ENCODE data around the gene SMARCE1.
A peak's percentile ranks its signal among the peaks of the same experiment; 100 is the strongest.

SMARCE1 gene

DNA sequence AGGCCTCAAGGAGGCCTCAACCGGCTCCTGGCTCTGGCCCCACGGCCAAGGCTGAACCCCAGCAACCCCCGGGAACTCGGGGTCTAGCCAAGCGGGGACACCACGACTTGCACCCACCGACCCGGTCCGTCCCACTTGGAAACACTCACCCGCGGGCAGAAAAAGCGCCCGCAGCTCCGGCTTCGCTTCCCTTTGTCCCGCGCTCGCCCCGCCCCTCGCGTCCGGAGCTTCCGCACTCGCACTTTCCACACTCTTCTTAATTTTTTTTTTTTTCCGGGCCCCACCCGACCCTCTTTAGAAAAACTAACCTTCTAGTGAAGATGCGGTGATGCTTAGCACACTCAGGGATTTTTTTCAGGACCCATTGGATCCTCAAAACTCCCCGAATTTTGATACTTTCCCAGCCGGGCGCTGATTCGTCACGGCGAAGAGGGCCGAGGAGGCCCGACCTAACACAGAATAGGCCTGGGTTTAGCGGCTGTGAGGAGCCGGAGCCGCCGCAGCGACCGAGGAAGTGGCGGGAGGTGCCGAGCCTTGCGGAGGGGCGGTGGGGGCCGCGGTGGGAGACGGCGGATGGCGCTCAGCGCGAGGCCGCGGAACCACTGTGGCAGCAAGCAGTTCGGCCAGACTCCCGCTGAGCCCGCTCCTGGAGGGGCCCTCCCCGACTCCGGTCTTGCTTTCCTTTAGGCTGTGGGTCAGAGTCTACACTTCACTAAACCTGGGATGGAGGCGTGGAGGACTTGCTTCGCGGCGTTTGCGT is at the start of gene SMARCE1:
SMARCE1 (minus strand) TSS at position 195 of the 760 bp plus-strand sequence. CDS start 2,016 bp downstream, outside the sequence.
- peak; percentile 37 to 52 for DNase-seq (ENCODE audit: low read depth in 2 of 2)

- no peak for DNase-seq (ENCODE audit: low read depth in 2 of 2)
Observed at GRCh38 chr17:40697297-40697696, 49.7 kb upstream of the SMARCE1 start.

- DNase-seq (ENCODE audit: low read depth in 2 of 2), result no peak
Observed at GRCh38 chr17:40696651-40697072, 49.0 kb upstream of the SMARCE1 start.

GRCh38 chr17:40695874-40696472 is 48.4 kb upstream of the SMARCE1 start:
- DNase-seq (ENCODE audit: low read depth in 2 of 2), result no peak

DNA sequence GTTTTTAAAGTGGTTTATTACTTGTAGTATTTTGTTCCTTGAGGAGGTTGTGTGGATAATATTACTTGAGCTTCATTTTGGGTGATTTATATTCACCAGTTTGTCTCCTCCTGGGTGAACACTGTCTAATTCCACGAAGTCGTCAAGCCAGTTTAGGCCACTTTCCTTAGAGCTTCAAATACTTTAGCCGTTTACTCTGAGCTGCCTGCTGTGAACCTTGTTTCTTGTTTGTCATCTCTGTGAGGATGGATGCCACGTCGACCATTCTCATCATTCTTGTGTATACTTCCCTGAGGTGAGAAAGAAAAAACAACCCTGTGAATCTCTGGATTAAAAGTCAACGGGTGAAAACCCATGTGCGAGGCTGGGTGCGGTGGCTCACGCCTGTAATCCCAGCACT is 47.0 kb upstream of the SMARCE1 start:
- no peak for DNase-seq (ENCODE audit: low read depth in 2 of 2)

DNA sequence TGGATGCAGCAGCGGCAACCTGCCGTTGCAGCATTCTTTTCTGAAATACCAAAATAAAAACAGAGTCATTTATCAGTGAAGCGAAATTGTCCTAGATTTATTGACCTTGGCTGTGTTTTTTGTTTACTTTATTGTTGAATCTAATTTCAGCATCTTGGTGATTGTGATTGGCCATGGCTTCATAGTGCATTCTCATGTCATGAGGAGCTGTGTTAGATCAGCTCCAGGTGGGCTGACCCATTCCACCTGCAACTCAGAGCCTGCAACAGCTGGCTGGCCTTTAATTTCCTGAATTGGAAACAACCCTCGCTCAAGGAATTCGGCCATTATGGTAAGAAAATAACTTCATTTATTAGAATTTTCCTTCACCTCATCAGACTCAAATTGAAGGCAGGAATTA is 39.5 kb upstream of the SMARCE1 start:
- DNase-seq (ENCODE audit: low read depth in 2 of 2), result no peak

DNA sequence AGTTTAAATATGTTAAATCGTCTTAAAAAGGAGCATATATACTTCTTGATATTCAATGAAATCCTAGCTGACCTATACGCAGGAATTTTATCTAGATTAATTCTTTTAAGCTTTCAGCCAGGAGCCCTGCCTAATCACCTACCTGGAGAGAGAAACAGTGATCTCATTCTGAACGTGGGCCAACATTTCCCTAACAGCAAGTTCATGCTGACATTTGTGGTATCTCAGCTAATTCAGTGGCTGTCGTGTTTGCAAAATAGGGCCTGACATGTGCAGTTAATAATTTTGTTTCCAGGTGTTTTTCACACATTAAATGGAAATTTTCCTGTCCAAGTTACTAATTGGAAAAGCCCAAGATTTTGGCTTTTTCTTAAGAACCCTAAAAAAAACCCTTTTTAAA is 38.6 kb upstream of the SMARCE1 start:
- no peak for DNase-seq (ENCODE audit: low read depth in 2 of 2)

DNA sequence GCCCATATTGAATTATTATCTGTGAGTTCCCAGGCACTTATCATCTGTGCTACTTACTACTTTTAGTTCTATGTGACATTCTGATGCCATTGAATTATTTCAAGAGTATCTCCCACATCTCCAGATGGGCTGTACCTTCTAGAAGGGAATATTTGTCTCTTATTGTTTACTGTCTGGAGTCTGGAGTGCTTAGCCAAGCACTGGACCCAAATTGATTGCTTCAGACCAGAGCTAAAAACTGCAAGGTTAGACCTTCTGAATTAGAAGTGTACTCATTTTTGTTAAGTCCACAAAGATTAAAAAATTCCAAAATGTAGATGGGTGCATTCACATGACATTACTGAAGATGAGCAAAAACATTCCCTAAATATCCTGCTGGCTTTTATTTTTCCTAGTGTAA is 33.4 kb upstream of the SMARCE1 start:
- DNase-seq (ENCODE audit: low read depth in 2 of 2), result no peak

- DNase-seq (ENCODE audit: low read depth in 2 of 2), result no peak
Observed at GRCh38 chr17:40679523-40679907, 31.9 kb upstream of the SMARCE1 start.

- DNase-seq (ENCODE audit: low read depth in 2 of 2), result no peak
Observed at GRCh38 chr17:40678902-40679522, 31.4 kb upstream of the SMARCE1 start.

DNA sequence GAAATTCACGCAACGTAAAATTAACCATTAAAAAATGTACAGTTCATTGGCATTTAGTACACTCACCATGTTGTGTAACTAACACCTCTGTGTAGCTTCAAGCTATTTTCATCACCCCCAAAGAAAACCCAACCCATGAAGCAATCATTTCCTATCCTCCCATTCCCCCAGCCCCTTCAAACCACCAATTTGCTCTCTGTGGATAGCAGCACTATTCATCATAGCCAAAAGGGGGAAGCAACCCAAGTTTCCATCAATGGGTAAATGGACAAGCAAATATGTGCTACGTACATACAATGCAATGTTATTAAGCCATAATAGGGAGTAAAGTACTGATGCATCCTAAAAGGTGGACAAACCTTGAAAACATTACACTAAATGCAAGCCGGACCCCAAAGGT is 28.3 kb upstream of the SMARCE1 start:
- DNase-seq (ENCODE audit: low read depth in 2 of 2), result no peak

DNA sequence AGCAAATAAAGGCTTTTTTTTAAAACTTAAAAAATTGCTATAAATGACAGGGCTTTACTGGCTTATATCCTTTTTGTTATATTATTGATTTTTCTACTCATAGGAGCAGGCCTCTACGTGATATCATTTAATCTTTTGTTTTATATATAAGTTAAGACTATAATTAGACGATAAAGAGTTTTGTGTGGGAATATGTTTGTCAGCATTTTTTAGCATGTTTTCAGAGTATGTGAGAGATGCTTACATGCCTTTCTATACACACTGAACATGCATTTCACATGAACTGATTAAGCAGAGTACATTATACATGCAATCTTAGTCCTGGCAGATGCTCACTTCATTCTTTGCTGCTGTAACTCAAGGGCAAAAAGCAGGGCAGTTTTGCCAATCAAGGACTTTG is 25.0 kb upstream of the SMARCE1 start:
- no peak for DNase-seq (ENCODE audit: low read depth in 2 of 2)

DNA sequence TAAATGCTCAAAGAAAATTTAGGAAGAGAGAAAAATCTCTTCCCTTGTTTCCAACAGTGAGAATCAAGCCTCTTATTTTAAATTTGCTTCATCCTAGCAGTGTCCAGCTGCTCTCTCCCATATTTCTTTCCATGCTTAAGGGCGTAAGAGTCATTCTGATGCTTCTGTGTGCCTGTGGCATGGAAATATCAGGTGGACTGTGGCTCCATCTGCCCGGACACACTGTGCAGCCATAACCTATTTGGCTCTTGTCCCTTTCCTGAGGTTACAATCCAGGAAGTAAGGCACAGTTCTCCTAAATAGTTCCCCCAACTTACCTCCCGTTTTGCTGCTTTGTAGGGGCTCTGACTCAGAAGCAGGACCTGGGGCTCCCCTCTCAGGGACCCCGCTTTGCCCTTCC is 23.7 kb upstream of the SMARCE1 start:
- no peak for DNase-seq (ENCODE audit: low read depth in 2 of 2)

- no peak for DNase-seq (ENCODE audit: low read depth in 2 of 2)
Observed at GRCh38 chr17:40666331-40666730, 18.7 kb upstream of the SMARCE1 start.

DNA sequence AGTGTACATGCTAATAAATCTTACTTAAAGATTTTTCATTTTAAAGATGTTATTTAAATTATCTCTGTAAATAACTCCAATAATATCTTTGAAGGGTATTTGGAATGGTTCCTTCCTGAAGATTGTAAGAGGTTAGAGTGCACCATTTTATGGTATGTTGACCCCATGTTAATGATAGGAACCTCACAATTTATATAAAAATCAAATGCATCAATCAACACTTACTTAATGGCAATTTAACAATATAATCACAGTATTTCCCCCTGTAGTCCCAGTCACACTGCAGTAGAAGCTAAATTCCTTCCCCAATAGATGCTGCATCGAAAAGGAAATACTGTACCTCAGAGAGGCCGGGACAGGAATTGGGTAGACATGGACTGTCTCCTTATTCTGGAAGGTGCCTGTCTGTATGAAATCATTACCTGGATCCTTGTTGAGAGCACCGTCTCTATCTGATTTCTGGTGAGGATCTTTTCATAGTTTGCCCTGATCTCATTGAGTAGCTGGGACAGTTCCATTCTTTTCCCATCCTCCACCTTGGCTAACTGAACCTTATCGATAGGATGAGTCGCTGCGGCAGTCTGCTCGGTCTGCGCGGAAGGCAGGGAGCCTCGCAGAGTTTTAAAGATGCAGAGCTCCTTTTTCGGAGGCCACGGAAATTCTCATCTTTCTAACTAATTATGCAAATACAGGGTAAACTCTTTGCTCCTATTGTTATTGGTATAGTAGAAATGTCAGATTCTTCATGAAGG is 17.1 kb upstream of the SMARCE1 start, which contains the start of gene KRT222:
KRT222 (minus strand) TSS at position 596 of the 752 bp plus-strand sequence; CDS start at position 518, 78 bp downstream.
- no peak for DNase-seq (ENCODE audit: low read depth in 2 of 2)

DNA sequence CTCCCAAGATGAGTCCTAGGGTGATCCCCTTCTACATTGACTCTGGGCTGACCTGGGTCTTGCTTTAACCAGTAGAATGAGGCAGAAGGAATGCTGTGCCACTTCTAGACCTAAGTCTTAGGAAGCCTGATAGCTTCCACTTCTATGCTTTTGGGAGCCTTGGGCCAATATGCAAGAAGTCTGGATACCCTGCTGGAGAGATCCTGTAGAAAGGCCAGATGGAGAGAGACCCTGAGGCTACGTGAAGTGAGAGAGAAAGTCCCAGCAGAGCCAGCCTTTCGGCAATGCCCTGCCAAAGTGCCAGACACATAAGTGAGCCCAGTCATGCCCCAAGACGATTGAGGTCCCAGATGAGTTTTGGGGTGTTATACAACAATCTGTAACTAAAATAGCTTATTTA is 15.6 kb upstream of the SMARCE1 start:
- no peak for DNase-seq (ENCODE audit: low read depth in 2 of 2)

DNA sequence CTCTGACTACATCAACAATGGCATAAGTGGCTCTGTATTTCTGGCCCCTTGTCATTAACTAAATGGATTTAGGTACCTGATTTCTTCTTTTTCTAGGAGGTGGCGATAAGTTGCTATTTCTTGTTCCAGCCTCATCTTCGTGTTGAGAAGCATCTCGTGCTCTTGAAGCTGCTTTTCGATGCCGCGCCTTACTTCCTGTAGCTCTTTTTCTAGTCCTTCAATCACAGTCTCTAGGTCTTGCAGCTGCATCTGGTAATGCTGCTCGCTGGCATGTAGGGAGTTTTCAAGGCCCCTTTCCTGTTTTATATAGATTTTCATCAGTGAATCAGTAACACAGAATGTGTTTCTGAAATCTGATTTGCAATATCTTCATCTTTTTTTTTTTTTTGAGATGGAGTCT is 12.3 kb upstream of the SMARCE1 start:
- DNase-seq (ENCODE audit: low read depth in 2 of 2), result no peak

GRCh38 chr17:40658396-40658795 is 10.8 kb upstream of the SMARCE1 start:
- DNase-seq (ENCODE audit: low read depth in 2 of 2), result no peak

DNA sequence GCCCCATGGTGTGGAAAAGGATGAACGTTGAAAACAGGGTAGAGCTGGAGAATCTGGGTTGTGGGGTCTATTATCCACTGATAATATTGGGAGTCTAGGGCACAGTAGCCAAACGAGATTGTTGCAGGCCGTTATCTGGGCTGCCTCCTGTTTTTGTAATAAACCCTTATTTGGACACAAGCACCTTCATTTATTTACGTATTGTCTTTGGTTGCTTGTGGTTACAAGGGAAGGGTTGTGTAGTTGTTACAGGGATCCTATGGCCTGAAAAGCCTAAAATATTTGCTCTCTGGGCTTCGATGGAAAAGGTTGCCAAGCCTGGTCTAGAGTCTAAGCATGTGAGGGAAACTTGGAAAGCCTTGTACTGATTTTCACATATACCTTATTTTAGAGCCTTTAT is 4.3 kb upstream of the SMARCE1 start:
- DNase-seq (ENCODE audit: low read depth in 2 of 2), result no peak

- no peak for DNase-seq (ENCODE audit: low read depth in 2 of 2)
Observed at GRCh38 chr17:40648384-40648968, 858 bp upstream of the SMARCE1 start.

GRCh38 chr17:40646791-40647623 is 611 bp downstream of the SMARCE1 start:
- DNase-seq (ENCODE audit: low read depth in 2 of 2), result no peak

Measured in stimulated activated CD8-positive, alpha-beta memory T cell treated with anti-CD3 and anti-CD28 coated beads, Interleukin-15, amount 100 ng/mL, for 4 hours (primary cell).